ENCODE data around the gene ASB1.

ASB1 gene

DNA sequence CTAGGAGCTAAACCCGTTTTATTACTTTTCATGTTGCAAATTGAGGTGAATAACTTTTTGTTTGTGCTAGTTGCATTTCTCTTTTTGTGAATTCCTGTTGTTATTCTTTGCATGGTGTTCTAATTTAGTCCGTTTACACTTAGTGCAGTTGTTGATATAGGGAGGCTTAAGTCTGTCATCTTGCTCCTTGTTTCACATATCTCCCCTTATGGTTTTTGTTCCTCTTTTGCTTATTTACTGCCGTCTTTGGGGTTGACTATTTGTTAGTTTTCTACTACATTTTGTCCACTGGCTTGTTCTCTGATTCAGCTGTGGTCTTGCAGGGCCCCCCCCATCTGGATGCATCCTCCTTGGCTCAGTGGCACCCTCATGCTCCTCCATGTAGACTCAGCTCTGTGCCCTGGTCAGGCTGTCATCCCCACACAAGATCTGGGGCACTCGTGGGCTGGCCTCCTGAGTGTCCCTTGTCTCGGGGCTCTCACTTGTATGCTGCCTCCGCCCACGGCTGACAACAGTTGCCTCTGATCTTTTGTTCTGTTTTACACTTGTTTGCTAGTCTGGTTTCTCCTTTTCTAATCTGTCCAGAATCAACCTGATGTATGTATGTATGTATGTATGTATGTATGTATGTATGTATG is 42.9 kb upstream of the ASB1 start:
- Histone ChIP-seq H2AFZ (ENCODE audit: low read length) (no peak overlapping the region), H4K20me1 (ENCODE audit: insufficient read depth, low read length) (no peaks in the 10 kb centered on the region), H3K9me2 (ENCODE audit: low read depth, low read length) (no peaks in the 10 kb centered on the region), H3K27me3 (ENCODE audit: insufficient read depth, low read length) (no peaks in the 10 kb centered on the region), H3K4me2 (ENCODE audit: low read length) (no peak overlapping the region), H3K9me3 (ENCODE audit: low read length) (peaks cover 3% of the 10 kb centered on the region; the same call in 1 of the 2 replicates), H3K79me2 (ENCODE audit: insufficient read depth, low read length) (no peaks in the 10 kb centered on the region), H3K4me3 (ENCODE audit: low read depth, low read length, poor library complexity, severe bottlenecking) (no peak overlapping the region), H3K9ac (ENCODE audit: low read length) (no peak overlapping the region), H3F3A (ENCODE audit: insufficient read depth, low read length) (no peaks in the 10 kb centered on the region), H3K36me3 (ENCODE audit: insufficient read depth, low read length) (no peaks in the 10 kb centered on the region; the same call in 1 of the 2 replicates), H3K4me1 (ENCODE audit: insufficient read depth, low read length, severe bottlenecking) (peaks cover 3% of the 10 kb centered on the region), H3K27ac (ENCODE audit: low read depth, low read length, poor library complexity, severe bottlenecking) (no peak overlapping the region)
- TF ChIP-seq, protein P1, sequence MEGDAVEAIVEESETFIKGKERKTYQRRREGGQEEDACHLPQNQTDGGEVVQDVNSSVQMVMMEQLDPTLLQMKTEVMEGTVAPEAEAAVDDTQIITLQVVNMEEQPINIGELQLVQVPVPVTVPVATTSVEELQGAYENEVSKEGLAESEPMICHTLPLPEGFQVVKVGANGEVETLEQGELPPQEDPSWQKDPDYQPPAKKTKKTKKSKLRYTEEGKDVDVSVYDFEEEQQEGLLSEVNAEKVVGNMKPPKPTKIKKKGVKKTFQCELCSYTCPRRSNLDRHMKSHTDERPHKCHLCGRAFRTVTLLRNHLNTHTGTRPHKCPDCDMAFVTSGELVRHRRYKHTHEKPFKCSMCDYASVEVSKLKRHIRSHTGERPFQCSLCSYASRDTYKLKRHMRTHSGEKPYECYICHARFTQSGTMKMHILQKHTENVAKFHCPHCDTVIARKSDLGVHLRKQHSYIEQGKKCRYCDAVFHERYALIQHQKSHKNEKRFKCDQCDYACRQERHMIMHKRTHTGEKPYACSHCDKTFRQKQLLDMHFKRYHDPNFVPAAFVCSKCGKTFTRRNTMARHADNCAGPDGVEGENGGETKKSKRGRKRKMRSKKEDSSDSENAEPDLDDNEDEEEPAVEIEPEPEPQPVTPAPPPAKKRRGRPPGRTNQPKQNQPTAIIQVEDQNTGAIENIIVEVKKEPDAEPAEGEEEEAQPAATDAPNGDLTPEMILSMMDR (IDR thresholded peaks at IDR 0.05; ENCODE audit: low read length) = no peak
- no peak for TF ChIP-seq EZH2 (IDR thresholded peaks at IDR 0.05; ENCODE audit: borderline replicate concordance, low read length)

DNA sequence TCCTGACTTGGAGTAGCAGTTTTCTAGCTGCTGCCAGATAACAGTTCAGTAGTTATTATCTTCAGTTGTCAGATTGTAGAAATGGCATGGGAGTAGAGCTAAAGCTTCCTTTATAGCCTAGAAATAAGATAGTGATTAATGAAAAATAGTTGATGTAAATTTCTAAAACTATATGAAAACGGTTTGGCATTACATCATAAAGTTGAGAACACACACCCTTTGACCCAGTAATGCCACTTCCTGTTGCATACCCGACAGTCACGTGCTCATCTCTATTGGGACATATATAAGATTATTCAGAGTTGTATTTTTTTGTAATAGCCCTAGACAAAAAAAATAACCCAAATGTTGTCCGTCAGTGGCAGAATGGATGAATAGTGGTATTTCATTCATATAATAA is 39.4 kb upstream of the ASB1 start:
- H3K4me3 ChIP-seq (ENCODE audit: low read depth, low read length, poor library complexity, severe bottlenecking) = no peak overlapping the region
- TF ChIP-seq EZH2 (IDR thresholded peaks at IDR 0.05; ENCODE audit: borderline replicate concordance, low read length) = no peak
- TF ChIP-seq, protein P1 (IDR thresholded peaks at IDR 0.05; ENCODE audit: low read length) = no peak

DNA sequence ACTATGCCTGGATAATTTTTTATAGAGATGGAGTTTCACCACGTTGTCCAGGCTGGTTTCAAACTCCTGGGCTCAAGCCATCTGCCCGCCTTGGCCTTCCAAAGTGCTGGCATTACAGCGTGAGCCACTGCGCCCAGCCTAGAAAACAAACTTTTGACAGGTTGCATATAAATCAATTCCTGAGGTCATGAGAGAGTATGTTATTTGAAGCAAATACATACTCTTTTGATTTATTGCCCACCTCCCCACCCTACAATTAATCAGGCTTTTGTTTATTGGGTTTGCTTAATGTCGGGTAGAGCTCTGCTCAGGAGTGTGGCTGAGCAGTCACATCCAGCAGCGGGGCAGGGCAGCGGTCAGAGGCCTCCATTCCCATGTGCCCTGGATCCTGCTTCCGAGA is 37.9 kb upstream of the ASB1 start:
- no peak for TF ChIP-seq EZH2 (IDR thresholded peaks at IDR 0.05; ENCODE audit: borderline replicate concordance, low read length)
- TF ChIP-seq, protein P1 (IDR thresholded peaks at IDR 0.05; ENCODE audit: low read length) = no peak

More for the DNA sequence above, 39.4 kb upstream of the ASB1 start:
- Histone ChIP-seq H3K9me2 (ENCODE audit: low read depth, low read length) (no peaks in the 10 kb centered on the region), H3K4me2 (ENCODE audit: low read length) (no peak overlapping the region), H3K27ac (ENCODE audit: low read depth, low read length, poor library complexity, severe bottlenecking) (no peak overlapping the region), H3K36me3 (ENCODE audit: insufficient read depth, low read length) (no peaks in the 10 kb centered on the region; the same call in 1 of the 2 replicates), H4K20me1 (ENCODE audit: insufficient read depth, low read length) (no peaks in the 10 kb centered on the region), H3K79me2 (ENCODE audit: insufficient read depth, low read length) (no peaks in the 10 kb centered on the region), H3K4me1 (ENCODE audit: insufficient read depth, low read length, severe bottlenecking) (no peaks in the 10 kb centered on the region), H3K27me3 (ENCODE audit: insufficient read depth, low read length) (no peaks in the 10 kb centered on the region), H3F3A (ENCODE audit: insufficient read depth, low read length) (no peaks in the 10 kb centered on the region), H3K9me3 (ENCODE audit: low read length) (peaks cover 3% of the 10 kb centered on the region; the same call in 1 of the 2 replicates), H2AFZ (ENCODE audit: low read length) (no peak overlapping the region), H3K9ac (ENCODE audit: low read length) (no peak overlapping the region)

More for the DNA sequence above, 37.9 kb upstream of the ASB1 start:
- no peak overlapping the region for H2AFZ ChIP-seq (ENCODE audit: low read length)
- H3K27me3 ChIP-seq (ENCODE audit: insufficient read depth, low read length) = no peaks in the 10 kb centered on the region
- H3K9ac ChIP-seq (ENCODE audit: low read length) = no peak overlapping the region
- H3K9me2 ChIP-seq (ENCODE audit: low read depth, low read length) = no peaks in the 10 kb centered on the region
- no peak overlapping the region for H3K4me3 ChIP-seq (ENCODE audit: low read depth, low read length, poor library complexity, severe bottlenecking)
- no peak overlapping the region for H3K4me2 ChIP-seq (ENCODE audit: low read length)
- H3K4me1 ChIP-seq (ENCODE audit: insufficient read depth, low read length, severe bottlenecking) = no peaks in the 10 kb centered on the region
- no peaks in the 10 kb centered on the region for H3K9me3 ChIP-seq (ENCODE audit: low read length)
- no peaks in the 10 kb centered on the region for H3K79me2 ChIP-seq (ENCODE audit: insufficient read depth, low read length)
- H3K36me3 ChIP-seq (ENCODE audit: insufficient read depth, low read length) = no peaks in the 10 kb centered on the region; the same call in 1 of the 2 replicates
- H4K20me1 ChIP-seq (ENCODE audit: insufficient read depth, low read length) = no peaks in the 10 kb centered on the region
- no peak overlapping the region for H3K27ac ChIP-seq (ENCODE audit: low read depth, low read length, poor library complexity, severe bottlenecking)
- H3F3A ChIP-seq (ENCODE audit: insufficient read depth, low read length) = no peaks in the 10 kb centered on the region

Data from OCI-LY1 (cell line).